Measurements from ENCODE around the gene SLC25A1. TPM values are rescaled to one million over a fixed set of nuclear protein-coding genes. Genes with fewer than 3 reads are reported as not detected.

The SLC25A1 gene
- total and polyA plus RNA-seq, 2 experiments from 2014 or later = 141 to 242 TPM

GRCh38 chr22:19226428-19226827 is 47.9 kb upstream of the SLC25A1 start:
- 0 out of 2 replicates have a peak, but pooled peaks cover 3% of the 10 kb centered on the region for H3K9me2 ChIP-seq (ENCODE audit: insufficient read depth)
- H3K4me1 ChIP-seq (ENCODE audit: insufficient read depth) = no peaks in the 10 kb centered on the region
- H3K79me2 ChIP-seq (replicated peaks; ENCODE audit: insufficient read depth) = no peaks in the 10 kb centered on the region
- Mint-ChIP-seq H3K4me3 (no peak overlapping the region), H3K27ac (no peak overlapping the region), H3K4me1 (no peaks in the 10 kb centered on the region), H3K9me3 (no peaks in the 10 kb centered on the region), H3K36me3 (ENCODE audit: low read depth) (peaks cover 38% of the 10 kb centered on the region), H3K27me3 (ENCODE audit: insufficient read depth, low read depth, poor library complexity) (no peaks in the 10 kb centered on the region)
- no peaks in the 10 kb centered on the region for H3F3A ChIP-seq (replicated peaks; ENCODE audit: low read depth)
- TF ChIP-seq NANOG (IDR thresholded peaks at IDR 0.05; ENCODE audit: borderline replicate concordance) (no peak), ZNF114 (CRISPR knock-in tag; IDR thresholded peaks at IDR 0.05) (no peak), ZNF331 (CRISPR knock-in tag; IDR thresholded peaks at IDR 0.05; ENCODE audit: low read depth) (no peak), POLR2AphosphoS5 (IDR thresholded peaks at IDR 0.05; ENCODE audit: low read depth) (no peak), CTCF (conservative IDR thresholded peaks at IDR 0.05; ENCODE audit: low read depth in 2 of 2) (no peak)
- no peak overlapping the region for H3K4me3 ChIP-seq
- H3K36me3 ChIP-seq (ENCODE audit: insufficient read depth) = no peaks in the 10 kb centered on the region; the same call in 1 of the 2 replicates
- DNase-seq (ENCODE audit: low spot score) (no peak), ATAC-seq (no peak)
- H3K27me3 ChIP-seq (ENCODE audit: insufficient read depth) = no peaks in the 10 kb centered on the region
- H3K27ac ChIP-seq (ENCODE audit: low read depth) = no peak overlapping the region
- H3K4me2 ChIP-seq = no peak overlapping the region
- no peak overlapping the region for H2AFZ ChIP-seq
- H4K20me1 ChIP-seq (replicated peaks; ENCODE audit: insufficient read depth) = 0 out of 2 replicates have a peak, but pooled peaks cover 3% of the 10 kb centered on the region

DNA sequence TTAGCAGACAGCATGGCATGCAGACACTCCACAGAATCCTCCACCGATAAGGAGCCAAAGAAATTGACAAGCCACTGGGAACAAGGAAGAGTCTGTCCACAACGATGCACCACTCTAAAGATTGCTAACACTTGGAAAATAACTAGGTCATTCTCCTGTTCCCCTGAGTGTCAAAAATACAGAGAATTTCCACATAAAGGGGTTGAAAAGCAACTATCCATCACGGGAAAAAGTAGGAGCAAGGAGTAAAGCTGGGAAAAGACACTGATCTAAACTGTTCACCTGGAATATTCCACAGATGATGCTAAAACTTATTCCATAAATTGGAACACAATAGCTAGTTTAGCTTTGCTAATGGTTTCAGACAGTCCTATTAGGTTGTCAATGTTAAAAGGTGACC is 47.0 kb upstream of the SLC25A1 start:
- Mint-ChIP-seq H3K36me3 (ENCODE audit: low read depth) (peaks cover 38% of the 10 kb centered on the region), H3K27me3 (ENCODE audit: insufficient read depth, low read depth, poor library complexity) (no peaks in the 10 kb centered on the region), H3K9me3 (no peaks in the 10 kb centered on the region), H3K4me1 (no peaks in the 10 kb centered on the region), H3K4me3 (no peak overlapping the region), H3K27ac (no peak overlapping the region)
- Histone ChIP-seq H3K27ac (ENCODE audit: low read depth) (no peak overlapping the region), H3K4me3 (no peak overlapping the region), H3K79me2 (replicated peaks; ENCODE audit: insufficient read depth) (no peaks in the 10 kb centered on the region), H3F3A (replicated peaks; ENCODE audit: low read depth) (no peaks in the 10 kb centered on the region), H2AFZ (no peak overlapping the region), H4K20me1 (replicated peaks; ENCODE audit: insufficient read depth) (0 out of 2 replicates have a peak, but pooled peaks cover 3% of the 10 kb centered on the region), H3K27me3 (ENCODE audit: insufficient read depth) (no peaks in the 10 kb centered on the region), H3K4me2 (no peak overlapping the region), H3K9me2 (ENCODE audit: insufficient read depth) (0 out of 2 replicates have a peak, but pooled peaks cover 3% of the 10 kb centered on the region), H3K4me1 (ENCODE audit: insufficient read depth) (no peaks in the 10 kb centered on the region), H3K36me3 (ENCODE audit: insufficient read depth) (no peaks in the 10 kb centered on the region; the same call in 1 of the 2 replicates)
- no peak for DNase-seq (ENCODE audit: low spot score)
- ATAC-seq = no peak
- no peak for TF ChIP-seq ZNF114 (CRISPR knock-in tag; IDR thresholded peaks at IDR 0.05)
- no peak for TF ChIP-seq EZH2phosphoT487 (IDR thresholded peaks at IDR 0.05; ENCODE audit: unreplicated experiment)
- TF ChIP-seq ZNF462 (CRISPR knock-in tag; IDR thresholded peaks at IDR 0.05) = no peak
- no peak for TF ChIP-seq CTCF (conservative IDR thresholded peaks at IDR 0.05; ENCODE audit: low read depth in 2 of 2)
- no peak for TF ChIP-seq EZH2 (IDR thresholded peaks at IDR 0.05; ENCODE audit: low read depth, unreplicated experiment)
- no peak for TF ChIP-seq JUNB (IDR thresholded peaks at IDR 0.05; ENCODE audit: unreplicated experiment)
- TF ChIP-seq NANOG (IDR thresholded peaks at IDR 0.05; ENCODE audit: borderline replicate concordance) = no peak
- TF ChIP-seq POLR2AphosphoS5 (IDR thresholded peaks at IDR 0.05; ENCODE audit: low read depth) = no peak
- TF ChIP-seq ZNF331 (CRISPR knock-in tag; IDR thresholded peaks at IDR 0.05; ENCODE audit: low read depth) = no peak
- no peak for TF ChIP-seq STAT1 (IDR thresholded peaks at IDR 0.05; ENCODE audit: unreplicated experiment)
- no peak for TF ChIP-seq CREB1 (CRISPR knock-in tag; IDR thresholded peaks at IDR 0.05; ENCODE audit: low read depth)

Measured in GM23338 (cell line).